OCI-LY3 (cell line): ENCODE measurements around the gene CGB2.
"Not testable (repeated sequence)": the region's sequence is repeated elsewhere in the genome, so short reads cannot be mapped to it uniquely, and the experiment has no call there.

ENCODE experiments used
- H2AFZ ChIP-seq: fragments of 200-600, 300-600 bp; shearing (Covaris generic); 2 replicates; pipeline ENCODE4 v1.6.0; 2014; ENCODE audit warnings: antibody characterized with exemption, low read depth, low read length
- H3K27ac ChIP-seq: fragments of 200-600, 300-600 bp; sonication (generic); 2 replicates; pipeline ENCODE4 v1.5.1; 2014; ENCODE audit warnings: mild to moderate bottlenecking, low read length, moderate library complexity, mixed read lengths
- H3K27me3 ChIP-seq: fragments of 200-600, 300-600 bp; sonication (generic); 2 replicates; pipeline ENCODE4 v1.6.1; 2014; ENCODE audit warnings: low read depth, low read length, mixed read lengths
- H3K36me3 ChIP-seq: fragments of 200-600, 300-600 bp; sonication (generic); replicated peaks from 2 replicates; pipeline ENCODE3; 2014; ENCODE audit warnings: low read depth, low read length, mixed read lengths
- H3K4me1 ChIP-seq: fragments of 300-600, 200-600 bp; sonication (generic); 2 replicates; pipeline ENCODE4 v1.6.1; 2014; ENCODE audit warnings: low read length, mixed read lengths
- H3K4me2 ChIP-seq: fragments of 200-600, 300-600 bp; sonication (generic); 2 replicates; pipeline ENCODE4 v1.6.1; 2014; ENCODE audit warnings: low read length, mixed read lengths
- H3K4me3 ChIP-seq: fragments of 300-600, 200-600 bp; sonication (generic); 2 replicates; pipeline ENCODE4 v1.5.1; 2014; ENCODE audit warnings: antibody characterized with exemption, mild to moderate bottlenecking, low read length, moderate library complexity
- H3K79me2 ChIP-seq: fragments of 300-600, 200-600 bp; shearing (Covaris generic); 2 replicates; pipeline ENCODE4 v1.6.1; 2014; ENCODE audit warnings: mild to moderate bottlenecking, low read length, mixed read lengths
- H3K9ac ChIP-seq: fragments of 300-600, 200-600 bp; shearing (Covaris generic); 2 replicates; pipeline ENCODE4 v1.6.0; 2014; ENCODE audit warnings: mild to moderate bottlenecking, low read length, moderate library complexity
- H3K9me3 ChIP-seq: fragments of 200-600, 300-600 bp; shearing (Covaris generic); 2 replicates; pipeline ENCODE4 v1.6.1; 2014; ENCODE audit warnings: low read length, mixed read lengths; ENCODE audit not compliant: insufficient read depth
- H4K20me1 ChIP-seq: fragments of 200-600, 300-600 bp; sonication (generic); 2 replicates; pipeline ENCODE4 v1.6.1; 2016; ENCODE audit warnings: low read length, mixed read lengths; ENCODE audit not compliant: insufficient read depth
- EZH2phosphoT487 ChIP-seq: fragments of 200-600 bp; shearing (Covaris generic); IDR thresholded peaks from 2 replicates; pipeline ENCODE4 v1.6.1; 2018; ENCODE audit warnings: antibody characterized with exemption, mixed run types, low read depth
- TF ChIP-seq, protein P1 (sequence below): fragments of 200-600, 300-600 bp; sonication (generic); IDR thresholded peaks from 2 replicates; pipeline ENCODE4 v1.5.1; 2014; ENCODE audit warnings: antibody characterized with exemption, low read length, low read depth

The CGB2 gene

DNA sequence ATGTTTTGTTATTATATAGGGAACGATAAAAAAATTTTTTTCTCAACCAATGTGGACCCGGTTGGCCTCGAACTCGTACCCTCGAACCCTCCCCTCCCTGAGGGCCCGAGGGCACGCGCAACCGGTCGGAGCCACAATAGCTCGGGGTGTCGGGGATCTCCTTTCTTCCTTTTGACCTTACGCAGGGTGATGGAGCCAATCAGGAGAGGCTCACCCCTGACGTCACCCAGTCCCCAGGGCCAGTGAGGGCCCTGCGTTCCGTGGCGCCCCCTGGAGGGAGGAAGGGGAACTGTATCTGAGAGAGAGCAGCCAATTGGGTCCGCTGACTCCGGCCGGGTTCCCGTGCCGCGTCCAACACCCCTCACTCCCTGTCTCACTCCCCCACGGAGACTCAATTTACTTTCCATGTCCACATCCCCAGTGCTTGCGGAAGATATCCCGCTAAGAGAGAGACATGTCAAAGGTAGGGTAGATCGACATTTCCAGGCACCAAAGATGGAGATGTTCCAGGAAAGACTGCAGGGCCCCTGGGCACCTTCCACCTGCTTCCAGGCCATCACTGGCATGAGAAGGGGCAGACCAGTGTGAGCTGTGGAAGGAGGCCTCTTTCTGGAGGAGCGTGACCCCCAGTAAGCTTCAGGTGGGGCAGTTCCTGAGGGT, at the start of gene CGB2:
TSS of gene CGB2 (plus strand) at position 249 of the 660 bp plus-strand sequence. CDS start at position 455, 206 bp downstream.
- H3K79me2 ChIP-seq, H3K4me1 ChIP-seq, H3K4me3 ChIP-seq, H3K36me3 ChIP-seq, H4K20me1 ChIP-seq, H3K27me3 ChIP-seq, H3K27ac ChIP-seq, H3K9me3 ChIP-seq, H3K4me2 ChIP-seq, H3K9ac ChIP-seq, H2AFZ ChIP-seq: not testable (repeated sequence)
- TF ChIP-seq, protein P1, sequence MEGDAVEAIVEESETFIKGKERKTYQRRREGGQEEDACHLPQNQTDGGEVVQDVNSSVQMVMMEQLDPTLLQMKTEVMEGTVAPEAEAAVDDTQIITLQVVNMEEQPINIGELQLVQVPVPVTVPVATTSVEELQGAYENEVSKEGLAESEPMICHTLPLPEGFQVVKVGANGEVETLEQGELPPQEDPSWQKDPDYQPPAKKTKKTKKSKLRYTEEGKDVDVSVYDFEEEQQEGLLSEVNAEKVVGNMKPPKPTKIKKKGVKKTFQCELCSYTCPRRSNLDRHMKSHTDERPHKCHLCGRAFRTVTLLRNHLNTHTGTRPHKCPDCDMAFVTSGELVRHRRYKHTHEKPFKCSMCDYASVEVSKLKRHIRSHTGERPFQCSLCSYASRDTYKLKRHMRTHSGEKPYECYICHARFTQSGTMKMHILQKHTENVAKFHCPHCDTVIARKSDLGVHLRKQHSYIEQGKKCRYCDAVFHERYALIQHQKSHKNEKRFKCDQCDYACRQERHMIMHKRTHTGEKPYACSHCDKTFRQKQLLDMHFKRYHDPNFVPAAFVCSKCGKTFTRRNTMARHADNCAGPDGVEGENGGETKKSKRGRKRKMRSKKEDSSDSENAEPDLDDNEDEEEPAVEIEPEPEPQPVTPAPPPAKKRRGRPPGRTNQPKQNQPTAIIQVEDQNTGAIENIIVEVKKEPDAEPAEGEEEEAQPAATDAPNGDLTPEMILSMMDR: peak; percentile 32

DNA sequence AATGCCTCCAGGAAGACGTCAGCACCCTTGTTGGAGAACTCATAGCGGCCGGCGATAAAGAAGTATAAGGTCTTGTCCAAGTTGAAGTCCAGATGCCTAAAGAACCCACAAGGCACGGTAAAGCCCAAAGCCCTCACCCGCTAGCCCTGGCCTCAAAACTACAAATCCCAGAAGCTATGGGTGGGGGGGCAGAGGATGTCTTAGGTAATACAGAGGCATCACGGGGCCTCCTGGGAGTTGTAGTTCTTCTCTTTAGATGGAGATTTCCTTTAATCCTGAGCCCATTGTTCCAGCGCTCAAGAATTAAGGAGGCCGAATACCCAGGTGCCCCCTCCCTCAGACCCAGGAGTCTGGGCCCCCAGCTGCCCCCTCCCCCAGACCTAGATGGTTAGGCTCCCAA, 49.4 kb upstream of the CGB2 start:
- Histone ChIP-seq H3K9me3 (no peaks in the 10 kb centered on the region), H3K27ac (no peak overlapping the region), H3K9ac (no peak overlapping the region), H3K79me2 (no peaks in the 10 kb centered on the region), H3K4me2 (no peak overlapping the region), H4K20me1 (no peaks in the 10 kb centered on the region), H3K4me1 (no peaks in the 10 kb centered on the region; the same call in 1 of the 2 replicates), H3K36me3 (peaks cover 49% of the 10 kb centered on the region), H3K4me3 (no peak overlapping the region), H3K27me3 (no peaks in the 10 kb centered on the region), H2AFZ (no peak overlapping the region)
- no peak for TF ChIP-seq EZH2phosphoT487
- TF ChIP-seq, protein P1: no peak

DNA sequence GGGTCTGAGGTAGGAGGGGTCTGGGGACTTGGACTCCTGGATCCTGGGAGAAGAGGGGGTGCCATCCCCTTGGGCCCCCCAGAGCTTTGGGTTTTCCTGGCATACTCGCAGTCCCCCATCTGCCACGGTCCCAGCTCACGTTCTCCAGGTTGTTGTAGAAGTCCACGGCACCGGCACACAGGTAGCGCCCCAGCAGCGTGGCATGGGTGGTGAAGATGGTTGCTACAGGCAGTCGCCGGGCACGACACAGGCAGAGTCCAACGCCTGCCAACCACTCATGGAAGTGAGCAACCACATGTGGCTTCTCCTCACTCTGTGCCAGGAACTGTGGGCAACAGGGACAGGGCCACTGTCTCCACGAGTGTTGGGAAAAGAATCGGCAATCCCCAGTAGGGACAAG, 46.0 kb upstream of the CGB2 start:
- Histone ChIP-seq H3K36me3 (peaks cover 41% of the 10 kb centered on the region), H3K9me3 (no peaks in the 10 kb centered on the region), H3K27me3 (no peaks in the 10 kb centered on the region), H3K4me3 (no peak overlapping the region), H3K4me1 (no peaks in the 10 kb centered on the region), H3K79me2 (no peaks in the 10 kb centered on the region; the same call in 1 of the 2 replicates), H3K27ac (no peak overlapping the region), H3K4me2 (no peak overlapping the region), H2AFZ (no peak overlapping the region), H3K9ac (no peak overlapping the region), H4K20me1 (no peaks in the 10 kb centered on the region)
- TF ChIP-seq EZH2phosphoT487: no peak
- TF ChIP-seq, protein P1: no peak

DNA sequence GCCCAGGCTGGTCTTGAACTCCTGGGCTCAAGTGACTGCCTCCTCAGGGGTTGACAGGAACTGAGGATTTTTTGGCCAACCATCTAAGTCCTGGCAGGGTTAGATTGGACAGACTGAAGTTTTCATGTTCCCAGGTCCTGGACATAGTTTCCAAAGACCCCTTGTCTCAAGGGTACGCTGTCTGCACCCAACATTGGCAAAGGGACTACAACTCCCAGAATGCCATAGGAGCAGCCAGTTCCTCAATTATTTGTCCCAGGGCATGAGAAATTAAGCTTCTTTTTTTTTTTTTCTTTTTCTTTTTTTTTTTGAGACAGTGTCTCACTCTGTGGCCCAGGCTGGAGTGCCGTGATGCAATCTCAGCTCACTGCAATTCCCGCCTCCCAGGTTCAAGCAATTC, 45.5 kb upstream of the CGB2 start:
- Histone ChIP-seq H3K9ac (no peak overlapping the region), H3K9me3 (no peaks in the 10 kb centered on the region), H3K79me2 (peaks cover 3% of the 10 kb centered on the region; the same call in 1 of the 2 replicates), H4K20me1 (no peaks in the 10 kb centered on the region), H3K4me2 (no peak overlapping the region), H3K27ac (no peak overlapping the region), H3K4me3 (no peak overlapping the region), H3K27me3 (no peaks in the 10 kb centered on the region), H2AFZ (no peak overlapping the region), H3K36me3 (peaks cover 45% of the 10 kb centered on the region), H3K4me1 (no peaks in the 10 kb centered on the region)
- no peak for TF ChIP-seq EZH2phosphoT487
- TF ChIP-seq, protein P1: no peak
